C4-2B (cell line): ENCODE measurements around the gene GRIA1.

Experiments used
- CTCF ChIP-seq: fragments of 450-650 bp; conservative IDR thresholded peaks from 2 replicates; pipeline ENCODE4 v1.5.1; 2017; ENCODE audit warnings: mild to moderate bottlenecking
- ZFX ChIP-seq: fragments of 450-650 bp; IDR thresholded peaks from 2 replicates; pipeline ENCODE4 v1.6.1; 2017

DNA sequence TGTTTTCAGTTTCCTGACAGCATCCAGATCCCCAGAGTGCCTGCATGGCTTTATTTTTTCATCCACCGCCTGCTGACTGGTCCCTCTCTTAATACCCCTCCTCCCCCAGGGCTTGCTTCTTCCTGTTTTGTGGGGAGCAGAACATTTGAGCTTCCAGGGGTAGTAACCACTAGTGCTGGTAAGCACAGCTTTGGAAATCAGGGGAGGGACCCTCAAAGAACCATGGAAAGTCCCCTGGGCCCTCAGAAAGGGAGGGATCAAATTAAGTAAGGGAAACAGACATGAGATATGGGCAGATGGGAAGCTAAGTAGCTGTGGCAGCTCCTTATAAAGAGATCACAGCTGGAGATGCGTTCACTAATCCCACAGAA, 26.8 kb downstream of the GRIA1 start:
- TF ChIP-seq CTCF (no peak), ZFX (no peak)
